Osteoblast (primary cell): ENCODE results near the gene IRGQ. TPM values are rescaled to one million over a fixed set of nuclear protein-coding genes. Genes with fewer than 3 reads are reported as not detected.

Experiments
- DNase-seq: peaks from one replicate; pipeline ENCODE4 v3.0.0; 2011; ENCODE audit warnings: low spot score, mixed read lengths; ENCODE audit not compliant: insufficient read length; ENCODE audit errors: missing footprints
- H2AFZ ChIP-seq: 2 replicates; pipeline ENCODE4 v1.6.0; 2011; ENCODE audit warnings: mild to moderate bottlenecking, low read length
- H3K27ac ChIP-seq: 2 replicates; pipeline ENCODE4 v1.5.1; 2011; ENCODE audit warnings: mild to moderate bottlenecking, low read depth, low read length, moderate library complexity
- H3K27me3 ChIP-seq: 2 replicates; pipeline ENCODE4 v1.6.0; 2012; ENCODE audit warnings: mild to moderate bottlenecking, control low read depth, inconsistent platforms, low read length, moderate library complexity; ENCODE audit not compliant: insufficient read depth
- H3K36me3 ChIP-seq: 2 replicates; pipeline ENCODE4 v1.5.1; 2011; ENCODE audit warnings: mild to moderate bottlenecking, low read length, control low read depth, moderate library complexity; ENCODE audit not compliant: insufficient read depth
- H3K4me1 ChIP-seq: 2 replicates; pipeline ENCODE4 v1.5.1; 2011; ENCODE audit warnings: mild to moderate bottlenecking, low read length, control low read depth, moderate library complexity; ENCODE audit not compliant: insufficient read depth
- H3K4me2 ChIP-seq: 2 replicates; pipeline ENCODE4 v1.6.0; 2011; ENCODE audit warnings: mild to moderate bottlenecking, low read length; ENCODE audit not compliant: insufficient read depth
- H3K4me3 ChIP-seq: fragments of 200-600 bp; sonication (generic); 3 replicates; pipeline ENCODE4 v1.5.1; 2012; ENCODE audit warnings: mild to moderate bottlenecking, low read length, inconsistent platforms; ENCODE audit not compliant: insufficient read depth
- H3K79me2 ChIP-seq: 2 replicates; pipeline ENCODE4 v1.6.0; 2012; ENCODE audit warnings: mild to moderate bottlenecking, low read length, control low read depth, inconsistent platforms; ENCODE audit not compliant: insufficient read depth
- H3K9me3 ChIP-seq: 2 replicates; pipeline ENCODE4 v1.5.1; 2011; ENCODE audit warnings: low read depth, low read length, control low read depth
- H4K20me1 ChIP-seq: 2 replicates; pipeline ENCODE4 v1.6.0; 2012; ENCODE audit warnings: mild to moderate bottlenecking, low read length, control low read depth; ENCODE audit not compliant: insufficient read depth
- CTCF ChIP-seq: IDR thresholded peaks from 2 replicates; pipeline ENCODE4 v1.5.1; 2011; ENCODE audit warnings: mild to moderate bottlenecking, low read depth, low read length, moderate library complexity; ENCODE audit errors: extremely low read depth
- total RNA-seq: library from RNA; depleted of rRNA; stranded (reverse); fragments of >200 nt; gene quantifications from 2 replicates; pipeline ENCODE4 v1.2.3, GENCODE V29; 2012

IRGQ gene
- total RNA-seq, 1 donor = 23.2 TPM

GRCh38 chr19:43578787-43579186 is 17.1 kb downstream of the IRGQ start:
- H3K27ac ChIP-seq = no peak overlapping the region
- no peaks in the 10 kb centered on the region for H3K9me3 ChIP-seq
- H4K20me1 ChIP-seq = no peaks in the 10 kb centered on the region
- no peak overlapping the region for H2AFZ ChIP-seq
- H3K27me3 ChIP-seq = no peaks in the 10 kb centered on the region
- peaks cover 12% of the 10 kb centered on the region for H3K79me2 ChIP-seq
- no peak overlapping the region for H3K4me3 ChIP-seq
- no peaks in the 10 kb centered on the region for H3K36me3 ChIP-seq
- DNase-seq = peak; percentile 29
- peaks cover 7% of the 10 kb centered on the region for H3K4me1 ChIP-seq
- no peak for TF ChIP-seq CTCF
- no peak overlapping the region for H3K4me2 ChIP-seq

- Histone ChIP-seq H3K4me1 (peaks cover 18% of the 10 kb centered on the region), H4K20me1 (no peaks in the 10 kb centered on the region), H3K27ac (peak overlapping the region; percentile 84), H3K9me3 (no peaks in the 10 kb centered on the region), H3K4me3 (peak overlapping the region; percentile 100), H3K27me3 (no peaks in the 10 kb centered on the region), H2AFZ (peak overlapping the region; percentile 93), H3K79me2 (peaks cover 30% of the 10 kb centered on the region), H3K36me3 (no peaks in the 10 kb centered on the region), H3K4me2 (peak overlapping the region; percentile 97)
- DNase-seq = peak; percentile 15
- TF ChIP-seq CTCF = no peak
Observed at GRCh38 chr19:43575955-43576878, 19.7 kb downstream of the IRGQ start.

GRCh38 chr19:43575156-43575950 is 20.6 kb downstream of the IRGQ start, which contains the start of the genes PINLYP and XRCC1:
Gene PINLYP, plus strand, starts transcription at chr19:43575801. Its CDS starts 1,391 bp downstream, at chr19:43577192.
Gene XRCC1, minus strand, starts transcription at chr19:43575527. Its CDS starts 69 bp downstream, at chr19:43575458.
- H4K20me1 ChIP-seq = no peaks in the 10 kb centered on the region
- H3K4me3 ChIP-seq = peak within 1 kb of the TSS; percentile 100
- peak within 1 kb of the TSS; percentile 84 for H3K27ac ChIP-seq
- no peak for TF ChIP-seq CTCF
- DNase-seq = peak; percentile 98
- peak within 1 kb of the TSS; percentile 97 for H3K4me2 ChIP-seq
- H3K36me3 ChIP-seq = no peaks in the 10 kb centered on the region
- peaks cover 18% of the 10 kb centered on the region for H3K4me1 ChIP-seq
- H3K79me2 ChIP-seq = peaks cover 38% of the 10 kb centered on the region
- no peaks in the 10 kb centered on the region for H3K9me3 ChIP-seq
- no peaks in the 10 kb centered on the region for H3K27me3 ChIP-seq
- H2AFZ ChIP-seq = peak within 1 kb of the TSS; percentile 98
